SJSA1 (cell line): ENCODE data around the gene FBN1. TPM values are rescaled to one million over a fixed set of nuclear protein-coding genes. Genes with fewer than 3 reads are reported as not detected.
A peak's percentile ranks its signal among the peaks of the same experiment; 100 is the strongest.

Experiments used
- DNase-seq, 2 experiments: peaks; one replicate each; pipeline ENCODE4 v3.0.0-alpha.2; 2015 to 2020; ENCODE audit warnings: low spot score in 2 of 2, low read depth in 1 of 2
- H3K27ac ChIP-seq: fragments of 250-450 bp; sonication (Bioruptor Pico); 2 replicates; pipeline ENCODE4 v1.5.1; 2020; ENCODE audit warnings: mild to moderate bottlenecking, moderate library complexity
- H3K27me3 ChIP-seq: fragments of 250-450 bp; sonication (Bioruptor Pico); replicated peaks from 2 replicates; pipeline ENCODE4 v1.5.1; 2020; ENCODE audit warnings: mild to moderate bottlenecking, moderate library complexity
- H3K36me3 ChIP-seq: fragments of 250-450 bp; sonication (Bioruptor Pico); 2 replicates; pipeline ENCODE4 v1.5.1; 2020; ENCODE audit warnings: mild to moderate bottlenecking
- H3K4me1 ChIP-seq: fragments of 250-450 bp; sonication (Bioruptor Pico); replicated peaks from 2 replicates; pipeline ENCODE4 v1.6.1; 2021; ENCODE audit warnings: mild to moderate bottlenecking
- H3K4me3 ChIP-seq: fragments of 250-450 bp; sonication (Bioruptor Pico); 2 replicates; pipeline ENCODE4 v1.5.1; 2020; ENCODE audit warnings: mild to moderate bottlenecking
- H3K9me3 ChIP-seq: fragments of 250-450 bp; sonication (Bioruptor Pico); replicated peaks from 2 replicates; pipeline ENCODE4 v1.5.1; 2020; ENCODE audit warnings: mild to moderate bottlenecking
- total RNA-seq: library from RNA; depleted of rRNA; stranded (reverse); fragments of >200 nt; shearing (Covaris generic); gene quantifications from 2 replicates; pipeline ENCODE4 v1.2.3, GENCODE V29; 2014; rRNA removed

Gene FBN1
- total RNA-seq, 1 experiment from 2014 or later, result 352 TPM

GRCh38 chr15:48373821-48374451 is 271.6 kb downstream of the FBN1 start:
- Histone ChIP-seq H3K4me1 (peaks cover 11% of the 10 kb centered on the region), H3K27ac (0 out of 2 replicates have a peak overlapping the region, but pooled peaks have one; percentile 9), H3K27me3 (no peaks in the 10 kb centered on the region), H3K9me3 (no peaks in the 10 kb centered on the region), H3K36me3 (no peaks in the 10 kb centered on the region), H3K4me3 (no peak overlapping the region)
- peak; percentile 33 to 67 for DNase-seq

GRCh38 chr15:48371961-48372360 is 273.5 kb downstream of the FBN1 start:
- Histone ChIP-seq H3K27me3 (no peaks in the 10 kb centered on the region), H3K9me3 (no peaks in the 10 kb centered on the region), H3K27ac (no peak overlapping the region), H3K4me1 (peaks cover 11% of the 10 kb centered on the region), H3K36me3 (no peaks in the 10 kb centered on the region), H3K4me3 (no peak overlapping the region)
- DNase-seq, result no peak

GRCh38 chr15:48371550-48371949 is 274.0 kb downstream of the FBN1 start:
- Histone ChIP-seq H3K27me3 (no peaks in the 10 kb centered on the region), H3K36me3 (no peaks in the 10 kb centered on the region), H3K27ac (no peak overlapping the region), H3K4me3 (no peak overlapping the region), H3K9me3 (no peaks in the 10 kb centered on the region), H3K4me1 (peaks cover 11% of the 10 kb centered on the region)
- no peak for DNase-seq

- Histone ChIP-seq H3K27me3 (no peaks in the 10 kb centered on the region), H3K36me3 (no peaks in the 10 kb centered on the region), H3K4me3 (no peak overlapping the region), H3K27ac (no peak overlapping the region), H3K9me3 (no peaks in the 10 kb centered on the region), H3K4me1 (peaks cover 11% of the 10 kb centered on the region)
- no peak for DNase-seq
These were observed 275.0 kb downstream of the FBN1 start for GRCh38 chr15:48370460-48370859.

GRCh38 chr15:48367483-48367882 is 278.0 kb downstream of the FBN1 start:
- no peak for DNase-seq
- no peaks in the 10 kb centered on the region for H3K27me3 ChIP-seq
- H3K9me3 ChIP-seq, result no peaks in the 10 kb centered on the region; the same call in 1 of the 2 replicates
- no peak overlapping the region for H3K4me3 ChIP-seq
- H3K27ac ChIP-seq, result no peak overlapping the region
- H3K4me1 ChIP-seq, result no peaks in the 10 kb centered on the region; the same call in 1 of the 2 replicates
- no peaks in the 10 kb centered on the region for H3K36me3 ChIP-seq

- Histone ChIP-seq H3K27ac (no peak overlapping the region), H3K27me3 (no peaks in the 10 kb centered on the region)
- no peak for DNase-seq
These were observed 278.8 kb downstream of the FBN1 start for GRCh38 chr15:48366584-48367312.

GRCh38 chr15:48365575-48365974 is 279.9 kb downstream of the FBN1 start:
- Histone ChIP-seq H3K27me3 (no peaks in the 10 kb centered on the region), H3K27ac (no peak overlapping the region), H3K4me3 (no peak overlapping the region), H3K4me1 (peaks cover 10% of the 10 kb centered on the region), H3K36me3 (no peaks in the 10 kb centered on the region), H3K9me3 (no peaks in the 10 kb centered on the region; the same call in 1 of the 2 replicates)
- DNase-seq, result no peak

More at GRCh38 chr15:48366584-48367312, 278.8 kb downstream of the FBN1 start:
- Histone ChIP-seq H3K4me3 (no peak overlapping the region), H3K4me1 (peaks cover 3% of the 10 kb centered on the region), H3K9me3 (no peaks in the 10 kb centered on the region; the same call in 1 of the 2 replicates), H3K36me3 (no peaks in the 10 kb centered on the region)

GRCh38 chr15:48363474-48363873 is 282.0 kb downstream of the FBN1 start:
- Histone ChIP-seq H3K9me3 (no peaks in the 10 kb centered on the region; the same call in 1 of the 2 replicates), H3K27ac (no peak overlapping the region), H3K27me3 (no peaks in the 10 kb centered on the region), H3K4me1 (peaks cover 20% of the 10 kb centered on the region), H3K4me3 (no peak overlapping the region), H3K36me3 (no peaks in the 10 kb centered on the region)
- no peak for DNase-seq

- Histone ChIP-seq H3K9me3 (no peaks in the 10 kb centered on the region; the same call in 1 of the 2 replicates), H3K4me3 (no peak overlapping the region), H3K27ac (peak overlapping the region; percentile 48), H3K4me1 (peaks cover 23% of the 10 kb centered on the region), H3K36me3 (no peaks in the 10 kb centered on the region), H3K27me3 (no peaks in the 10 kb centered on the region)
- DNase-seq, result peak; percentile 48 to 57
These were observed 283.8 kb downstream of the FBN1 start for GRCh38 chr15:48361685-48362084.

GRCh38 chr15:48360841-48361240 is 284.7 kb downstream of the FBN1 start:
- Histone ChIP-seq H3K9me3 (no peaks in the 10 kb centered on the region; the same call in 1 of the 2 replicates), H3K27ac (no peak overlapping the region)
- peak in 1 of 2 experiments; percentile 25 for DNase-seq

More at GRCh38 chr15:48360841-48361240, 284.7 kb downstream of the FBN1 start:
- Histone ChIP-seq H3K36me3 (no peaks in the 10 kb centered on the region), H3K27me3 (no peaks in the 10 kb centered on the region), H3K4me3 (no peak overlapping the region), H3K4me1 (peaks cover 23% of the 10 kb centered on the region)

Other genes with a start within 250 kb of the FBN1 start
- gene CEP152, start 165.4 kb upstream of the FBN1 start, total RNA-seq, result 16.6 and 19.5 TPM in 2 replicates
- gene EID1, start 232.4 kb upstream of the FBN1 start, total RNA-seq, result 378 and 579 TPM in 2 replicates